ENCODE data around the gene HS1BP3.

- TF ChIP-seq CTCF (IDR thresholded peaks at IDR 0.05) (no peak), EP300 (IDR thresholded peaks at IDR 0.05) (no peak), REST (IDR thresholded peaks at IDR 0.05) (no peak), FOSL2 (IDR thresholded peaks at IDR 0.05) (no peak), FOSL2 (CRISPR knock-in tag; IDR thresholded peaks at IDR 0.05) (no peak), MAX (IDR thresholded peaks at IDR 0.05) (no peak), HMGXB4 (CRISPR knock-in tag; IDR thresholded peaks at IDR 0.05; ENCODE audit: borderline replicate concordance) (no peak), PBX3 (IDR thresholded peaks at IDR 0.05) (no peak), ZC3H11A (IDR thresholded peaks at IDR 0.05) (no peak), CEBPB (IDR thresholded peaks at IDR 0.05) (no peak), POLR2AphosphoS2 (conservative IDR thresholded peaks at IDR 0.05; ENCODE audit: low read length) (no peak), CHD2 (IDR thresholded peaks at IDR 0.05; ENCODE audit: low read length, partially characterized antibody) (no peak), JUN (IDR thresholded peaks at IDR 0.05) (no peak), HOXA7 (CRISPR knock-in tag; IDR thresholded peaks at IDR 0.05) (no peak), MAZ (IDR thresholded peaks at IDR 0.05; ENCODE audit: borderline replicate concordance, low read depth, low read length) (no peak)
Observed at GRCh38 chr2:20680744-20681375, 30.0 kb upstream of the HS1BP3 start.

Measured in A549 (cell line).